BJ (cell line): ENCODE measurements around the gene GCLC. TPM values are rescaled to one million over a fixed set of nuclear protein-coding genes. Genes with fewer than 3 reads are reported as not detected.

Source experiments
- CTCF ChIA-PET: fragments of 350-600 bp; formaldehyde crosslinking; extraction: SDS; loops from one replicate; lab custom pipeline; 2021; ENCODE audit warnings: antibody characterized with exemption, inconsistent platforms; lab: Yijun Ruan, JAX
- POLR2A ChIA-PET: fragments of 300-600 bp; sonication (Branson Sonifier 250); formaldehyde crosslinking; extraction: SDS; loops from one replicate; lab custom pipeline; 2021; ENCODE audit warnings: antibody characterized with exemption; lab: Charles Lee
- DNase-seq: peaks from one replicate; pipeline ENCODE4 v3.0.0-alpha.2; 2011; ENCODE audit warnings: low read depth
- H3K27me3 ChIP-seq: 2 replicates; pipeline ENCODE4 v1.6.0; 2011; ENCODE audit warnings: low read length; ENCODE audit not compliant: control insufficient read depth, insufficient read depth
- H3K36me3 ChIP-seq: 2 replicates; pipeline ENCODE4 v1.5.1; 2011; ENCODE audit warnings: low read length; ENCODE audit not compliant: control insufficient read depth, insufficient read depth
- H3K4me3 ChIP-seq: 2 replicates; pipeline ENCODE4 v1.5.1; 2011; ENCODE audit warnings: low read depth, mild to moderate bottlenecking, control low read depth, low read length
- polyA plus RNA-seq: library from polyadenylated mRNA; depleted of rRNA; stranded (reverse); fragments of >200 nt; gene quantifications from 2 replicates; pipeline ENCODE4 v1.2.3, GENCODE V29; 2011
- TF ChIP-seq, protein P1 (sequence below): IDR thresholded peaks from 2 replicates; pipeline ENCODE4 v1.5.1; 2011; ENCODE audit warnings: low read depth, mild to moderate bottlenecking, control low read depth, inconsistent platforms, low read length, moderate library complexity; ENCODE audit not compliant: insufficient read depth

Gene GCLC
- polyA plus RNA-seq, 1 experiment, result 8.4 TPM

DNA sequence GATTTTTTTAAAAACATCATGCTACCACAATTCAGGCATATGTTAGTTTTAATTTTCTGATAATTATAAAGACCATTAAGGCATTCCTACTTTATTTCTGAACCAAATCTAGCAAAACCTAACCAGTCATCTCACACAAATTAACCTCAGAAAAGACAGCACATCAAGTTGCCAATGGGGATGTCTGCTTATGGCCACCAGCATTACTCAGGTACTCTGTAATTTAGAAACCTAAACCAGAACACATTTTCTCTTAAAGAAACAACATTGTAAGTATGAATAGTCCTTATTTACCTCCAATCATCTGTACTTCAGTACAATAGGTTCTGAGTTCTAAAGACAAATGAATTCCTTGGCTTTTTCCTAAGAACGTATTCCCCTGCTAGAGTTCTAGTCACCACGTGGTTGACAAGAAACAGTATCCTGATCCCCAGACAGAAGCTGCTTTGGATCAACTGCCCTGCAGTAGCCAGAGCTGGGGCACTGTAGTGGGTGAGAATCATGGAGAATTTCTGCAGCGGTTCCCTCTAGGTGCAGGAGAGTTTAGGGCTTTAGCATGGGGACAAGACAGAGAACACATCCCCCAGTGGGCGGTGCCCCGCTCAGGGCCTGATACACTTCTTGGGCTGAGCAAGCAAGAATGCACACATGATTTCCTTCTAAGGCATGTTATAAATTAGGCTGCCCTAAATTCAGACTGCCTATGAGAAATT, 15.4 kb downstream of the GCLC start:
- Histone ChIP-seq H3K27me3 (no peaks in the 10 kb centered on the region), H3K36me3 (no peaks in the 10 kb centered on the region), H3K4me3 (no peak overlapping the region)
- TF ChIP-seq, protein P1, sequence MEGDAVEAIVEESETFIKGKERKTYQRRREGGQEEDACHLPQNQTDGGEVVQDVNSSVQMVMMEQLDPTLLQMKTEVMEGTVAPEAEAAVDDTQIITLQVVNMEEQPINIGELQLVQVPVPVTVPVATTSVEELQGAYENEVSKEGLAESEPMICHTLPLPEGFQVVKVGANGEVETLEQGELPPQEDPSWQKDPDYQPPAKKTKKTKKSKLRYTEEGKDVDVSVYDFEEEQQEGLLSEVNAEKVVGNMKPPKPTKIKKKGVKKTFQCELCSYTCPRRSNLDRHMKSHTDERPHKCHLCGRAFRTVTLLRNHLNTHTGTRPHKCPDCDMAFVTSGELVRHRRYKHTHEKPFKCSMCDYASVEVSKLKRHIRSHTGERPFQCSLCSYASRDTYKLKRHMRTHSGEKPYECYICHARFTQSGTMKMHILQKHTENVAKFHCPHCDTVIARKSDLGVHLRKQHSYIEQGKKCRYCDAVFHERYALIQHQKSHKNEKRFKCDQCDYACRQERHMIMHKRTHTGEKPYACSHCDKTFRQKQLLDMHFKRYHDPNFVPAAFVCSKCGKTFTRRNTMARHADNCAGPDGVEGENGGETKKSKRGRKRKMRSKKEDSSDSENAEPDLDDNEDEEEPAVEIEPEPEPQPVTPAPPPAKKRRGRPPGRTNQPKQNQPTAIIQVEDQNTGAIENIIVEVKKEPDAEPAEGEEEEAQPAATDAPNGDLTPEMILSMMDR, result no peak
- ChIA-PET POLR2A (no interaction called here), CTCF (interaction anchor here (0.5 to 0.6 kb wide), 2 partner anchors 57 to 1274 kb away, joined by 3 to 4 read pairs; no protein-coding TSS in a partner anchor)
- DNase-seq, result no peak

GRCh38 chr6:53528107-53528506, 16.8 kb downstream of the GCLC start:
- H3K27me3 ChIP-seq, result no peaks in the 10 kb centered on the region
- H3K36me3 ChIP-seq, result no peaks in the 10 kb centered on the region
- ChIA-PET CTCF (no interaction called here), POLR2A (interaction anchor here (0.7 kb wide), 1 partner anchor 11 kb away, joined by 3 read pairs; no protein-coding TSS in a partner anchor)
- TF ChIP-seq, protein P1, result no peak
- H3K4me3 ChIP-seq, result no peak overlapping the region
- no peak for DNase-seq

DNA sequence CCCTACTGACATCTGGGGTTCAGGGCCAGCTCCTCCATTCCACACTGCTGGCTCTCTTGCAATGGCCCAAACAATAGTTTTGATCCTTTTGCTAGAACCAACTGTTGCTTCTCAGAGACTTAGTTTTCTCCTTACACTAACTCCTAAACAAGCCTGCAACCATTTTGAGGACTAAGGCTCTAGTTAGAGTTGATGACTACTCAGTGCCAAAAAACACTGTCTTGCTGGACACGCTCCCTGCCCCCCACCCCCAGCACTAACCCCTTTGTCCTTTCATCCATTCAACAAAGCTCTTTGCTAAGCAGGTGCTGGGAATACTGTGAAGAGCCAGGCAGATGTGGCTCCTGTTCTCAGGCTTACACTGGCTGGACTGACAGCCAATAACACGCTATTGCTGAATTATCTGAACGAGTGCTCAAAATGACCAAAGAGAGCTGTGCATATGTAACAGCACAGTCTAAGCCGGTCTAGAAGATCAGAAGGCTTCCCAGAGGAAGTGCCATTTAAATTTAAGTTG, 17.6 kb downstream of the GCLC start:
- Histone ChIP-seq H3K27me3 (no peaks in the 10 kb centered on the region), H3K36me3 (no peaks in the 10 kb centered on the region), H3K4me3 (no peak overlapping the region)
- CTCF ChIA-PET, result interaction anchor here (0.9 kb wide), 1 partner anchor 30 kb away, joined by 4 read pairs; no protein-coding TSS in a partner anchor
- POLR2A ChIA-PET, result interaction anchor here (0.7 kb wide), 1 partner anchor 10 kb away, joined by 3 read pairs; no protein-coding TSS in a partner anchor
- DNase-seq, result no peak
- TF ChIP-seq, protein P1, result no peak

GRCh38 chr6:53526000-53526399, 18.9 kb downstream of the GCLC start:
- ChIA-PET POLR2A (no interaction called here), CTCF (interaction anchor here (0.7 to 1.1 kb wide), 2 partner anchors 126 to 193 kb away, joined by 3 to 4 read pairs; no protein-coding TSS in a partner anchor)
- DNase-seq, result no peak
- no peak overlapping the region for H3K4me3 ChIP-seq
- H3K27me3 ChIP-seq, result no peaks in the 10 kb centered on the region
- TF ChIP-seq, protein P1, result no peak
- no peaks in the 10 kb centered on the region for H3K36me3 ChIP-seq

GRCh38 chr6:53524455-53524815, 20.5 kb downstream of the GCLC start:
- Histone ChIP-seq H3K4me3 (no peak overlapping the region), H3K27me3 (no peaks in the 10 kb centered on the region), H3K36me3 (no peaks in the 10 kb centered on the region)
- POLR2A ChIA-PET, result interaction anchor here (0.6 kb wide), 1 partner anchor 13 kb away, joined by 7 read pairs; no protein-coding TSS in a partner anchor
- CTCF ChIA-PET, result interaction anchor here (0.8 to 2.1 kb wide), 6 partner anchors 10 to 195 kb away, joined by 3 to 6 read pairs (median 3); partner anchors contain the start of gene GCLC
- TF ChIP-seq, protein P1, result no peak
- DNase-seq, result peak; percentile 12
